ENCODE data around the gene RAMP3.

The RAMP3 gene

GRCh38 chr7:45130910-45131309 lies 26.7 kb upstream of the RAMP3 start:
- TF ChIP-seq, protein P1, sequence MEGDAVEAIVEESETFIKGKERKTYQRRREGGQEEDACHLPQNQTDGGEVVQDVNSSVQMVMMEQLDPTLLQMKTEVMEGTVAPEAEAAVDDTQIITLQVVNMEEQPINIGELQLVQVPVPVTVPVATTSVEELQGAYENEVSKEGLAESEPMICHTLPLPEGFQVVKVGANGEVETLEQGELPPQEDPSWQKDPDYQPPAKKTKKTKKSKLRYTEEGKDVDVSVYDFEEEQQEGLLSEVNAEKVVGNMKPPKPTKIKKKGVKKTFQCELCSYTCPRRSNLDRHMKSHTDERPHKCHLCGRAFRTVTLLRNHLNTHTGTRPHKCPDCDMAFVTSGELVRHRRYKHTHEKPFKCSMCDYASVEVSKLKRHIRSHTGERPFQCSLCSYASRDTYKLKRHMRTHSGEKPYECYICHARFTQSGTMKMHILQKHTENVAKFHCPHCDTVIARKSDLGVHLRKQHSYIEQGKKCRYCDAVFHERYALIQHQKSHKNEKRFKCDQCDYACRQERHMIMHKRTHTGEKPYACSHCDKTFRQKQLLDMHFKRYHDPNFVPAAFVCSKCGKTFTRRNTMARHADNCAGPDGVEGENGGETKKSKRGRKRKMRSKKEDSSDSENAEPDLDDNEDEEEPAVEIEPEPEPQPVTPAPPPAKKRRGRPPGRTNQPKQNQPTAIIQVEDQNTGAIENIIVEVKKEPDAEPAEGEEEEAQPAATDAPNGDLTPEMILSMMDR (IDR thresholded peaks at IDR 0.05; ENCODE audit: insufficient read depth, low read depth, low read length, missing control alignments): no peak
- no peak for DNase-seq (ENCODE audit: low read depth)
- H3K4me3 ChIP-seq (ENCODE audit: low read length): no peak overlapping the region

- DNase-seq (ENCODE audit: low read depth): no peak
- TF ChIP-seq, protein P1 (IDR thresholded peaks at IDR 0.05; ENCODE audit: insufficient read depth, low read depth, low read length, missing control alignments): no peak
- H3K4me3 ChIP-seq (ENCODE audit: low read length): no peak overlapping the region
Observed at GRCh38 chr7:45131891-45132290, 25.7 kb upstream of the RAMP3 start.

- DNase-seq (ENCODE audit: low read depth): no peak
- TF ChIP-seq, protein P1 (IDR thresholded peaks at IDR 0.05; ENCODE audit: insufficient read depth, low read depth, low read length, missing control alignments): no peak
- no peak overlapping the region for H3K4me3 ChIP-seq (ENCODE audit: low read length)
Observed at GRCh38 chr7:45132708-45133320, 24.8 kb upstream of the RAMP3 start.

- TF ChIP-seq, protein P1 (IDR thresholded peaks at IDR 0.05; ENCODE audit: insufficient read depth, low read depth, low read length, missing control alignments): no peak
- no peak for DNase-seq (ENCODE audit: low read depth)
- no peak overlapping the region for H3K4me3 ChIP-seq (ENCODE audit: low read length)
Observed at GRCh38 chr7:45133352-45133751, 24.2 kb upstream of the RAMP3 start.

GRCh38 chr7:45133877-45134276 lies 23.7 kb upstream of the RAMP3 start:
- TF ChIP-seq, protein P1 (IDR thresholded peaks at IDR 0.05; ENCODE audit: insufficient read depth, low read depth, low read length, missing control alignments): no peak
- H3K4me3 ChIP-seq (ENCODE audit: low read length): no peak overlapping the region
- no peak for DNase-seq (ENCODE audit: low read depth)

DNA sequence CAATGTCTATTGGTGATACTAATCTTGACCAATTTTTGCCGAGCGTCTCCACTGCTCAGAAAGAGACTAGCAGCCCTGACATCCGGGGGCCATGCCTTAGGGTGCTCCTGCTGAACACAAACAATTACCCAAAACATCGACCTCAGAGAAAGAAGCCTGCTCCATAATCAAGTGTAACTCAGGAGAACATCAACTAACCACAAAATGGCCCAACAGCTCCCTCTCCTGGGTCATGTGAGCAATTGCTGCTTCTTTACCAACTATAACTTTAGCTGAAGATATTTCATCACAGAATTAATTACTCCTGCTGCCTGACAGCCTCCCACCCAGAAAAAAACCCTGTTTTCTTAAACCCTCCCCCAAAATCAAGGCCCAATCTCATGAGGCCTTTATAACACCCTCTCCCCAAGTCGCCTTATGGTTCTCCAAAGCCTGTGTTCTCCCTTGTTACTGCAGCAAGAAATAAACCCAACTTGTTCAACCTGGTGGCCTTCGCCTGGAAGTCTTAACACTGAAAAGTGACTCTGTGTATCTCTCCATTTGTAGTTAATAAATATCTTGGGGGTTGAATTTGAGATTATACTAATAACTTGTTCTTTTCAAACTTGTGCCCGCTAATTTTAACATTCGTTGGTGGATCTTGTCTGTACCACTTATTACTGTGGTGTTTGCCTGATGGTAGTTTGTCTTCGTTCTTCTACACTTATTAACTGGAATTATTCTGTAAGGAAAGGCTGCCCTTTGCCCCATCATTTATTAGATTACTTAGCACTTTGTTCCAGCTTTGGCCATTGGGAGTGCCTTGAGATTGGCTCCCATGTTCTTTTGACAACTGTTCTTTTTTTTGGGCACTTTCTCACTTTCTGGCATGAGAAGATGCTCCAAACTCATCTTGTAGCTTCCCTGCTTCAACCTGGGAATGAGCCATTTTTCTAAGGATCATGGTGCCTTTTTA lies 21.2 kb upstream of the RAMP3 start:
- TF ChIP-seq, protein P1 (IDR thresholded peaks at IDR 0.05; ENCODE audit: insufficient read depth, low read depth, low read length, missing control alignments): peak; percentile 90
- H3K4me3 ChIP-seq (ENCODE audit: low read length): no peak overlapping the region
- DNase-seq (ENCODE audit: low read depth): peak; percentile 79

All from epithelial cell of esophagus (primary cell).